A549 treated with AZD9567 at 1 μM for 4 hours (cell line): ENCODE measurements around the gene OASL. TPM values are rescaled to one million over a fixed set of nuclear protein-coding genes. Genes with fewer than 3 reads are reported as not detected.

Experiments
- total RNA-seq: library from RNA; stranded (reverse); fragments of 200-300 nt; extraction: Qiagen RNA extraction; gene quantifications from 5 replicates; pipeline ENCODE4 v1.2.3, GENCODE V29; 2022; ENCODE audit not compliant: insufficient read depth

OASL gene, protein sequence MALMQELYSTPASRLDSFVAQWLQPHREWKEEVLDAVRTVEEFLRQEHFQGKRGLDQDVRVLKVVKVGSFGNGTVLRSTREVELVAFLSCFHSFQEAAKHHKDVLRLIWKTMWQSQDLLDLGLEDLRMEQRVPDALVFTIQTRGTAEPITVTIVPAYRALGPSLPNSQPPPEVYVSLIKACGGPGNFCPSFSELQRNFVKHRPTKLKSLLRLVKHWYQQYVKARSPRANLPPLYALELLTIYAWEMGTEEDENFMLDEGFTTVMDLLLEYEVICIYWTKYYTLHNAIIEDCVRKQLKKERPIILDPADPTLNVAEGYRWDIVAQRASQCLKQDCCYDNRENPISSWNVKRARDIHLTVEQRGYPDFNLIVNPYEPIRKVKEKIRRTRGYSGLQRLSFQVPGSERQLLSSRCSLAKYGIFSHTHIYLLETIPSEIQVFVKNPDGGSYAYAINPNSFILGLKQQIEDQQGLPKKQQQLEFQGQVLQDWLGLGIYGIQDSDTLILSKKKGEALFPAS
- 2.2 to 3.0 TPM (median 2.4 TPM) in 5 replicates for total RNA-seq

DNA sequence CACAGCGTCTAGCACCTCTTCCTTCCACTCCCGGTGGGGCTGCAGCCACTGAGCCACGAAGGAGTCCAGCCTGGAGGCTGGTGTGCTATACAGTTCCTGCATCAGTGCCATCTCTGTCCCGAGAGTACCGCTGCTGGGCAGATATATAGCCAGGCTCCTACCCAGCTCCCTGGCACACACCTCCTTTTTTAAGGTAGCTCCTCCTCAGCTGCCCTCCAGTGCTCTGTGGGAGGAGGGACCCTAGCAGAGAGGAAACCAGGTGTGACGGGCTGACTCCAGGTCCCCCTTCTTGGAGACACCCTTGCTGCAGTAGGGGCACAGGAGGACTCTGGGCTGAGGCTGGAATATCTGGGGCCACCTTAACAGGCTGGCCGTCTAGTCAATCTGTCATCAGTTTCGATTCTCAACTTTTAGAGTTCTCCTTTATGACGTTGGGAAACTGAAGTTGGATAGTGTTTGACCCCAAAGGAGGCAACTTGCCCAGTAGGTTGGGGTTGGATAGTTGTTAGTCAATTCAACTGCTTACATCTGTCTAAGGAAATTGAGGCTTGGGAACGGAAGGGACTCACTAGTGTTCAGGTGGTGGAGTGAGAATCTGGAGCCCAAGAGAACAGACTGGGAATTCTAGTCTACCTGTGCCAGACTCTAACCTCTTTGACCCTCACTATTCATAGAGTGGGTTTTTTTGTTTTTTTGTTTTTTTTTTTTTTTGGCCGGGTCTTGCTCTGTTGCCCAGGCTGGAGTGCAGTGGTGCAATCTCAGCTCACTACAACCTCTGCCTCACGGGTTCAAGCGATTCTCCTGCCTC, at the start of gene OASL:
Gene OASL (minus strand): TSS at position 386 of the 808 bp plus-strand sequence. CDS start 275 bp downstream, at position 111.

GRCh38 chr12:121015825-121016766, 22.9 kb downstream of the OASL start, which contains the start of gene C12orf43:
TSS of gene C12orf43 (minus strand) at chr12:121016487. CDS start at chr12:121016474, 13 bp downstream.

GRCh38 chr12:120978296-120979219, 60.5 kb downstream of the OASL start, which contains the start of gene HNF1A:
TSS of gene HNF1A (plus strand) at chr12:120978543. CDS start at chr12:120978769, 226 bp downstream.

Other genes with a start within 250 kb of the OASL start
- gene SPPL3, start 134.9 kb downstream of the OASL start, total RNA-seq: 49.4 to 59.3 TPM (median 51.7 TPM) in 5 replicates
- gene HNF1A, start 60.7 kb downstream of the OASL start, total RNA-seq: 3.3 to 4.7 TPM (median 3.5 TPM) in 5 replicates
- 20.8 to 26.3 TPM (median 23.1 TPM) in 5 replicates for gene C12orf43, start 22.8 kb downstream of the OASL start, total RNA-seq
- gene P2RX7, start 93.6 kb upstream of the OASL start, total RNA-seq: 0.06 TPM in 1 of 5 replicates, not detected in the others
- gene P2RX4, start 170.9 kb upstream of the OASL start, total RNA-seq: 17.1 to 24.0 TPM (median 18.2 TPM) in 5 replicates